GM12874 (cell line): ENCODE results near the gene RBP3.

Source experiments
- CTCF ChIP-seq: IDR thresholded peaks from 2 replicates; pipeline ENCODE4 v1.5.1; 2011; ENCODE audit warnings: low read depth, mild to moderate bottlenecking, control low read depth, low read length, moderate library complexity; ENCODE audit not compliant: insufficient read depth

Gene RBP3

DNA sequence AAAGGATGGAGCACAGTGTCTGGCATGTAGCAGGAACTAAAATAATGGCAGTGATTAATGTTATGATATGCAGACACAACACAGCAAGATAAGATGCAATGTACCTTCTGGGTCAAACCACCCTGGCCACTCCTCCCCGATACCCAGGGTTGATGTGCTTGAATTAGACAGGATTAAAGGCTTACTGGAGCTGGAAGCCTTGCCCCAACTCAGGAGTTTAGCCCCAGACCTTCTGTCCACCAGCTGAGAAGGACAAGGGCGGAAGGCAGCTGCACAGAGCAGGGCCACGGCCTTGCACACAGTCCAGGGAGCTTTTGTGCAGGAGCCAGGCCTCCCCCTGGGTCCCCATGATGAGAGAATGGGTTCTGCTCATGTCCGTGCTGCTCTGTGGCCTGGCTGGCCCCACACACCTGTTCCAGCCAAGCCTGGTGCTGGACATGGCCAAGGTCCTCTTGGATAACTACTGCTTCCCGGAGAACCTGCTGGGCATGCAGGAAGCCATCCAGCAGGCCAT is at the start of gene RBP3:
TSS of gene RBP3 (plus strand) at position 226 of the 514 bp plus-strand sequence. CDS start at position 348, 122 bp downstream.
- TF ChIP-seq CTCF, result no peak

- TF ChIP-seq CTCF, result no peak
Observed at GRCh38 chr10:47298715-47299114, 49.4 kb upstream of the RBP3 start.

GRCh38 chr10:47299611-47300428 is 48.3 kb upstream of the RBP3 start, which contains the start of gene GDF10:
GDF10 (plus strand) TSS chr10:47300197; CDS start chr10:47300652, 455 bp downstream.
- no peak for TF ChIP-seq CTCF

DNA sequence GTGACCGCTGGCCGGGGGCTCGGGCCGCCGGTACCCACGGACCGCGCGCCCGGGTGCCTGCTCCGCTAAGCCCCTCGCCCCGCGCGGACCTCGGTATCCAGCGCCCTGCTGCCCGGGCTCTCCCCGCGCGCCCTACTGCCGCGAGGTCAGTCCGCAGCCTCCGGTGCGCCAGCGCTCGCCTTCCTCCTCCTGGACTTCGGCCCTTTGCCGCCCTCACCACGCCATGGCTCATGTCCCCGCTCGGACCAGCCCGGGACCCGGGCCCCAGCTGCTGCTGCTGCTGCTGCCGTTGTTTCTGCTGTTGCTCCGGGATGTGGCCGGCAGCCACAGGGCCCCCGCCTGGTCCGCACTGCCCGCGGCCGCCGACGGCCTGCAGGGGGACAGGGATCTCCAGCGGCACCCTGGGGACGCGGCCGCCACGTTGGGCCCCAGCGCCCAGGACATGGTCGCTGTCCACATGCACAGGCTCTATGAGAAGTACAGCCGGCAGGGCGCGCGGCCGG is 47.7 kb upstream of the RBP3 start:
- TF ChIP-seq CTCF, result no peak

- no peak for TF ChIP-seq CTCF
Observed at GRCh38 chr10:47301833-47302232, 46.3 kb upstream of the RBP3 start.

- no peak for TF ChIP-seq CTCF
Observed at GRCh38 chr10:47303105-47303504, 45.1 kb upstream of the RBP3 start.

- TF ChIP-seq CTCF, result no peak
Observed at GRCh38 chr10:47303866-47304265, 44.3 kb upstream of the RBP3 start.
